HCT116 (cell line): ENCODE results near the gene FAM83F. TPM values are rescaled to one million over a fixed set of nuclear protein-coding genes. Genes with fewer than 3 reads are reported as not detected.

ENCODE experiments used
- ATAC-seq: fragments of 200-7000 bp; cut with Tn5 transposase; 2 replicates; pipeline ENCODE4 v1.9.1; 2020; ENCODE audit warnings: mild to moderate bottlenecking, moderate library complexity
- BruUV-seq: library from RNA; stranded (reverse); fragments of 400-500 nt; replicated peaks from 2 replicates; lab custom pipeline; 2021; lab: Mats Ljungman, UMichigan
- CTCF ChIA-PET: fragments of 300-600 bp; sonication (Branson Sonifier 250); formaldehyde crosslinking; loops from one replicate; lab custom pipeline; 2021; ENCODE audit warnings: antibody characterized with exemption; lab: Charles Lee
- POLR2A ChIA-PET: fragments of 300-600, 350-600 bp; sonication (Branson Sonifier 250); formaldehyde crosslinking; loops from one replicate; lab custom pipeline; 2021; ENCODE audit warnings: antibody characterized with exemption; lab: Charles Lee
- RAD21 ChIA-PET, 2 experiments: fragments of 300-600 bp; sonication (Branson Sonifier 250); formaldehyde crosslinking; loops; one replicate each; lab custom pipeline; 2023; ENCODE audit warnings: low total read pairs in 2 of 2; ENCODE audit not compliant: uncharacterized antibody in 2 of 2, unreplicated experiment in 2 of 2, low non-redundant PET in 1 of 2; lab: Charles Lee
- DNase-seq: peaks from one replicate; pipeline ENCODE4 v3.0.0-alpha.2; 2010; ENCODE audit warnings: low read depth, low spot score
- H2AFZ ChIP-seq: fragments of 200-600 bp; shearing (Covaris generic), sonication (generic); 2 replicates; pipeline ENCODE4 v1.6.1; 2017; ENCODE audit warnings: low read depth, mixed run types, mixed read lengths, antibody characterized with exemption, low read length; ENCODE audit not compliant: poor library complexity, severe bottlenecking
- H3K27ac ChIP-seq: 2 replicates; pipeline ENCODE4 v1.5.1; 2012; ENCODE audit warnings: low read depth, low read length
- H3K27me3 ChIP-seq: fragments of 200-600 bp; sonication (generic); 2 replicates; pipeline ENCODE4 v1.6.1; 2016; ENCODE audit warnings: mixed run types, low read length, mixed read lengths; ENCODE audit not compliant: insufficient read depth
- H3K36me3 ChIP-seq, 2 experiments: fragments of 200-500 bp in 1 of 2; fragments of 200-600 bp in 1 of 2; sonication (Bioruptor generic) in 1 of 2; sonication (generic) in 1 of 2; 2 replicates each; pipeline versions ENCODE4 v1.5.1 to v1.6.1; 2014 to 2016; ENCODE audit warnings: low read length in 2 of 2, inconsistent platforms in 1 of 2, mixed read lengths in 1 of 2, mixed run types in 1 of 2; ENCODE audit not compliant: insufficient read depth in 2 of 2, control insufficient read depth in 1 of 2
- H3K4me1 ChIP-seq, 2 experiments: fragments of 200-600 bp in 1 of 2; sonication (generic) in 1 of 2; 2 replicates each; pipeline versions ENCODE4 v1.5.1 to v1.6.1; 2012 to 2017; ENCODE audit warnings: low read length in 2 of 2, inconsistent platforms in 1 of 2, mild to moderate bottlenecking in 1 of 2, mixed read lengths in 1 of 2, mixed run types in 1 of 2, moderate library complexity in 1 of 2; ENCODE audit not compliant: insufficient read depth in 2 of 2, control insufficient read depth in 1 of 2
- H3K4me2 ChIP-seq: fragments of 200-600 bp; sonication (generic); 2 replicates; pipeline ENCODE4 v1.6.1; 2017; ENCODE audit warnings: mixed run types, low read length, mixed read lengths
- H3K4me3 ChIP-seq, 2 experiments: fragments of 200-600 bp in 1 of 2; sonication (generic) in 1 of 2; replicated peaks in 1 of 2; 2 replicates each; pipeline ENCODE4 v1.5.1; 2011 to 2016; ENCODE audit warnings: low read length in 2 of 2, control low read depth in 1 of 2, low read depth in 1 of 2, mild to moderate bottlenecking in 1 of 2, mixed read lengths in 1 of 2, mixed run types in 1 of 2
- H3K79me2 ChIP-seq: fragments of 200-600 bp; sonication (generic); 2 replicates; pipeline ENCODE4 v1.6.1; 2017; ENCODE audit warnings: mild to moderate bottlenecking, mixed run types, low read length, moderate library complexity, mixed read lengths; ENCODE audit not compliant: insufficient read depth
- H3K9ac ChIP-seq: fragments of 200-600 bp; sonication (generic); 2 replicates; pipeline ENCODE4 v1.6.1; 2016; ENCODE audit warnings: low read length, mixed read lengths
- H3K9me2 ChIP-seq: fragments of 200-600 bp; sonication (generic), shearing (Covaris generic); 2 replicates; pipeline ENCODE4 v1.6.1; 2017; ENCODE audit warnings: mixed run types, mild to moderate bottlenecking, moderate library complexity; ENCODE audit not compliant: insufficient read depth
- H3K9me3 ChIP-seq, 2 experiments: fragments of 200-500 bp in 1 of 2; fragments of 200-600 bp in 1 of 2; sonication (Bioruptor generic) in 1 of 2; sonication (generic) in 1 of 2; 2 replicates each; pipeline ENCODE4 v1.6.1; 2014 to 2017; ENCODE audit warnings: low read length in 2 of 2, mixed read lengths in 2 of 2, inconsistent platforms in 1 of 2, low read depth in 1 of 2, mild to moderate bottlenecking in 1 of 2, mixed run types in 1 of 2, moderate library complexity in 1 of 2; ENCODE audit not compliant: control insufficient read depth in 1 of 2, insufficient read depth in 1 of 2
- H4K20me1 ChIP-seq: fragments of 200-600 bp; sonication (generic), shearing (Covaris generic); 2 replicates; pipeline ENCODE4 v1.6.1; 2017; ENCODE audit warnings: mixed run types, mild to moderate bottlenecking, moderate library complexity; ENCODE audit not compliant: insufficient read depth
- CBX3 ChIP-seq: IDR thresholded peaks from 2 replicates; pipeline ENCODE4 v1.6.1; 2012; ENCODE audit warnings: low read depth
- CEBPB ChIP-seq: IDR thresholded peaks from 2 replicates; pipeline ENCODE4 v1.6.1; 2012; ENCODE audit warnings: low read depth
- ELF1 ChIP-seq: IDR thresholded peaks from 2 replicates; pipeline ENCODE4 v1.6.1; 2012; ENCODE audit warnings: low read depth, borderline replicate concordance
- EZH2 ChIP-seq: fragments of 200-600 bp; sonication (generic); IDR thresholded peaks from 2 replicates; pipeline ENCODE4 v1.6.1; 2017; ENCODE audit warnings: antibody characterized with exemption, mixed run types
- EZH2phosphoT487 ChIP-seq: fragments of 200-600 bp; IDR thresholded peaks from 2 replicates; pipeline ENCODE4 v1.6.1; 2018; ENCODE audit warnings: antibody characterized with exemption, borderline replicate concordance
- FOSL1 ChIP-seq: IDR thresholded peaks from 2 replicates; pipeline ENCODE4 v1.6.1; 2012; ENCODE audit warnings: low read depth
- JUND ChIP-seq: IDR thresholded peaks from 2 replicates; pipeline ENCODE4 v1.6.1; 2012
- MAX ChIP-seq: IDR thresholded peaks from 2 replicates; pipeline ENCODE4 v1.6.1; 2012
- POLR2A ChIP-seq: IDR thresholded peaks from 2 replicates; pipeline ENCODE4 v1.7.0; 2011; ENCODE audit warnings: borderline replicate concordance; ENCODE audit not compliant: insufficient read depth, insufficient read length; ENCODE audit errors: extremely low read depth
- POLR2AphosphoS5 ChIP-seq: IDR thresholded peaks from 2 replicates; pipeline ENCODE4 v1.6.1; 2011; ENCODE audit warnings: mild to moderate bottlenecking, low read depth, low read length, moderate library complexity
- RAD21 ChIP-seq: IDR thresholded peaks from 2 replicates; pipeline ENCODE4 v1.6.1; 2012; ENCODE audit warnings: low read depth, mild to moderate bottlenecking
- REST ChIP-seq: IDR thresholded peaks from 2 replicates; pipeline ENCODE4 v1.6.1; 2012; ENCODE audit warnings: low read depth
- SP1 ChIP-seq: IDR thresholded peaks from 2 replicates; pipeline ENCODE4 v1.6.1; 2012; ENCODE audit warnings: low read depth
- TCF7L2 ChIP-seq: IDR thresholded peaks from 2 replicates; pipeline ENCODE4 v1.7.0; 2011; ENCODE audit warnings: borderline replicate concordance, inconsistent platforms; ENCODE audit not compliant: insufficient read depth, insufficient read length; ENCODE audit errors: extremely low read depth
- YY1 ChIP-seq: IDR thresholded peaks from 2 replicates; pipeline ENCODE4 v1.6.1; 2011; ENCODE audit warnings: low read length, low read depth, moderate library complexity, mild to moderate bottlenecking; ENCODE audit not compliant: insufficient replicate concordance; ENCODE audit errors: extremely low read depth
- ZBTB33 ChIP-seq: IDR thresholded peaks from 2 replicates; pipeline ENCODE4 v1.6.1; 2011; ENCODE audit warnings: mild to moderate bottlenecking, low read length, moderate library complexity; ENCODE audit not compliant: insufficient replicate concordance; ENCODE audit errors: extremely low read depth
- ZNF274 ChIP-seq: fragments of 200-500 bp; sonication (Bioruptor generic); IDR thresholded peaks from 2 replicates; pipeline ENCODE4 v1.6.1; 2014; ENCODE audit warnings: mild to moderate bottlenecking, low read depth, low read length, inconsistent platforms
- intact Hi-C: fragments of 100-400 bp; cut with micrococcal nuclease; formaldehyde crosslinking; loops from 2 replicates; pipeline ENCODE4 v1.10.0; 2022
- total RNA-seq: library from RNA; stranded (reverse); gene quantifications from one replicate; pipeline ENCODE4 v1.2.1, GENCODE V29; 2021; ENCODE audit not compliant: unreplicated experiment
- TF ChIP-seq, protein P1 (sequence below): IDR thresholded peaks from 2 replicates; pipeline ENCODE4 v1.6.1; 2012

FAM83F gene
- total RNA-seq, 1 experiment from 2014 or later: 24.5 TPM

GRCh38 chr22:39953101-39953500 is 41.7 kb upstream of the FAM83F start:
- ChIA-PET POLR2A (no interaction called here), RAD21 (no interaction called here), CTCF (interaction anchor here (0.6 to 1.3 kb wide), 7 partner anchors 9 to 83 kb away, joined by 3 to 5 read pairs (median 3); no protein-coding TSS in a partner anchor)
- peaks cover 9 to 11% of the 10 kb centered on the region in 2 experiments; a peak in 3 of 4 replicates for H3K4me1 ChIP-seq
- ATAC-seq (no peak), DNase-seq (no peak)
- no peak overlapping the region for H3K4me2 ChIP-seq
- no peaks in the 10 kb centered on the region for H3K9me2 ChIP-seq
- no peaks in the 10 kb centered on the region for H3K27me3 ChIP-seq
- no peaks in the 10 kb centered on the region for H3K79me2 ChIP-seq
- no peak overlapping the region for H2AFZ ChIP-seq
- H4K20me1 ChIP-seq: no peaks in the 10 kb centered on the region
- BruUV-seq: no TSS peak
- no peak overlapping the region for H3K9ac ChIP-seq
- H3K4me3 ChIP-seq: no peak overlapping the region
- H3K27ac ChIP-seq: no peak overlapping the region
- H3K9me3 ChIP-seq: no peaks in the 10 kb centered on the region
- intact Hi-C loops: no loop called here
- TF ChIP-seq EZH2phosphoT487 (no peak), REST (no peak), FOSL1 (no peak), POLR2AphosphoS5 (no peak), TCF7L2 (no peak), EZH2 (no peak), RAD21 (no peak), CBX3 (no peak), JUND (no peak), YY1 (no peak), CEBPB (no peak), POLR2A (no peak), ZNF274 (no peak), MAX (no peak), ELF1 (no peak), ZBTB33 (no peak), SP1 (no peak)
- TF ChIP-seq, protein P1, sequence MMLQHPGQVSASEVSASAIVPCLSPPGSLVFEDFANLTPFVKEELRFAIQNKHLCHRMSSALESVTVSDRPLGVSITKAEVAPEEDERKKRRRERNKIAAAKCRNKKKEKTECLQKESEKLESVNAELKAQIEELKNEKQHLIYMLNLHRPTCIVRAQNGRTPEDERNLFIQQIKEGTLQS: no peak
- H3K36me3 ChIP-seq: no peaks in the 10 kb centered on the region
